ENCODE data around the gene TGIF1. TPM values are rescaled to one million over a fixed set of nuclear protein-coding genes. Genes with fewer than 3 reads are reported as not detected.

The TGIF1 gene
- total RNA-seq (10 to 100 TPM; 25.3 to 64.5 (median 39.9) TPM), polyA plus RNA-seq (10 to 100 TPM; 27.7 to 35.7 (median 28.4) TPM)
- long read RNA-seq, donor 1, transcript TGIF1-202 (3 exons, 2,076 nt): major isoform, 12 of 16 reads
- long read RNA-seq, donor 1, partial matches to known transcripts: 0 of 16 reads
- long read RNA-seq, donor 1, other reads (novel, unspliced or antisense): 0 of 16 reads
- long read RNA-seq, donor 2, partial matches to known transcripts: 0 of 5 reads
- long read RNA-seq, donor 2, other reads (novel, unspliced or antisense): 0 of 5 reads

GRCh38 chr18:3450012-3450798, at the start of gene TGIF1:
TSS of gene TGIF1 (plus strand) at chr18:3450172. CDS start at chr18:3450490, 318 bp downstream.
- Histone ChIP-seq H3K27ac (peak within 1 kb of the TSS; percentile 94 to 99 (median 99)), H3K4me1 (peaks cover 13 to 67% (median 45%) of the 10 kb centered on the region in 6 donors), H3K4me3 (peak within 1 kb of the TSS; percentile 56 to 80 (median 74)), H3K27me3 (replicated peaks in 1 of 7) (no peaks in the 10 kb centered on the region), H3K9me3 (no peaks in the 10 kb centered on the region), H3K36me3 (no peaks in the 10 kb centered on the region)
- TF ChIP-seq CTCF (IDR thresholded peaks at IDR 0.05 in 8 of 11, conservative IDR thresholded peaks at IDR 0.05 in 3 of 11) (no peak), POLR2AphosphoS5 (IDR thresholded peaks at IDR 0.05) (peak; percentile 78 to 81 (median 80)), POLR2A (IDR thresholded peaks at IDR 0.05) (peak in 1 of 3 donors; percentile 69)
- 0 to 2% (median 1%) methylated on average over 36 to 66 of the region's 71 CpGs for WGBS, 5 donors
- intact Hi-C loops (cut with DNase I; ENCODE audit: low total_unique reads): loop anchor here (10.0 kb wide), 1 partner anchor 215 kb away; no protein-coding TSS in a partner anchor
- peak; percentile 93 for DNase-seq

GRCh38 chr18:3400567-3401296, 49.2 kb upstream of the TGIF1 start:
- Histone ChIP-seq H3K4me3 (no peak overlapping the region), H3K27me3 (replicated peaks in 1 of 7) (no peaks in the 10 kb centered on the region), H3K4me1 (peaks cover 0 to 38% (median 9%) of the 10 kb centered on the region in 6 donors), H3K36me3 (no peaks in the 10 kb centered on the region), H3K27ac (peak overlapping the region in 4 of 8 donors; percentile 58 to 70 (median 62)), H3K9me3 (peaks cover 0 to 9% (median 2%) of the 10 kb centered on the region in 8 donors)
- intact Hi-C loops (cut with DNase I; ENCODE audit: low total_unique reads): no loop called here
- no peak for DNase-seq
- TF ChIP-seq POLR2AphosphoS5 (IDR thresholded peaks at IDR 0.05): no peak
- no peak for TF ChIP-seq CTCF (IDR thresholded peaks at IDR 0.05 in 8 of 11, conservative IDR thresholded peaks at IDR 0.05 in 3 of 11)
- TF ChIP-seq POLR2A (IDR thresholded peaks at IDR 0.05): no peak
- 55 to 64% (median 59%) methylated on average over 2 of the region's 2 CpGs for WGBS, 5 donors

- H3K27me3 ChIP-seq (replicated peaks in 1 of 7): no peaks in the 10 kb centered on the region
- no peaks in the 10 kb centered on the region for H3K36me3 ChIP-seq
- TF ChIP-seq POLR2AphosphoS5 (IDR thresholded peaks at IDR 0.05): no peak
- TF ChIP-seq CTCF (IDR thresholded peaks at IDR 0.05 in 8 of 11, conservative IDR thresholded peaks at IDR 0.05 in 3 of 11): no peak
- no peak for TF ChIP-seq POLR2A (IDR thresholded peaks at IDR 0.05)
- H3K4me1 ChIP-seq: peaks cover 0 to 41% (median 9%) of the 10 kb centered on the region in 6 donors
- DNase-seq: no peak
- H3K27ac ChIP-seq: peak overlapping the region in 6 of 8 donors; percentile 6 to 70 (median 58)
- intact Hi-C loops (cut with DNase I; ENCODE audit: low total_unique reads): no loop called here
- H3K9me3 ChIP-seq: peaks cover 0 to 9% (median 2%) of the 10 kb centered on the region in 8 donors
- WGBS, 5 donors: 58 to 72% (median 62%) methylated on average over 5 of the region's 5 CpGs
- H3K4me3 ChIP-seq: no peak overlapping the region
Measured at GRCh38 chr18:3401669-3402620, 48.0 kb upstream of the TGIF1 start.

All from spleen (tissue), 13 donors.